ENCODE measurements around the gene TUBA3C. TPM values are rescaled to one million over a fixed set of nuclear protein-coding genes. Genes with fewer than 3 reads are reported as not detected.

The TUBA3C gene
- total and polyA plus RNA-seq, 4 donors, result not detected

GRCh38 chr13:19172007-19172646 lies 9.5 kb downstream of the TUBA3C start:
- Histone ChIP-seq H3K27ac (ENCODE audit: low read depth in 1 of 2, low read length in 2 of 2) (no peak overlapping the region), H3K9me3 (ENCODE audit: control insufficient read depth, low read length) (peaks cover 1% of the 10 kb centered on the region), H3K27me3 (ENCODE audit: control insufficient read depth in 1 of 2, insufficient read depth in 2 of 2, low read length in 1 of 2) (no peaks in the 10 kb centered on the region), H3K4me1 (ENCODE audit: control insufficient read depth in 1 of 2, insufficient read depth in 2 of 2, low read length in 2 of 2) (no peaks in the 10 kb centered on the region), H3K4me3 (ENCODE audit: low read length in 2 of 2) (no peak overlapping the region), H3K36me3 (ENCODE audit: control insufficient read depth in 1 of 2, insufficient read depth in 2 of 2, low read length in 1 of 2) (no peaks in the 10 kb centered on the region)
- DNase-seq (no peak), ATAC-seq (ENCODE audit: low FRiP score) (no peak)
- intact Hi-C loops (cut with DNase I), result no loop called here
- 60 to 64% methylated on average over 9 of the region's 9 CpGs for WGBS, 2 donors

- ATAC-seq (ENCODE audit: low FRiP score) (no peak), DNase-seq (no peak)
- intact Hi-C loops (cut with DNase I), result no loop called here
- no peaks in the 10 kb centered on the region for H3K9me3 ChIP-seq (ENCODE audit: control insufficient read depth, low read length)
- H3K4me1 ChIP-seq (ENCODE audit: control insufficient read depth in 1 of 2, insufficient read depth in 2 of 2, low read length in 2 of 2), result no peaks in the 10 kb centered on the region
- H3K27me3 ChIP-seq (ENCODE audit: control insufficient read depth in 1 of 2, insufficient read depth in 2 of 2, low read length in 1 of 2), result no peaks in the 10 kb centered on the region
- whole genome bisulfite sequencing, 2 donors, result 81 to 84% methylated on average over 7 of the region's 7 CpGs
- no peak overlapping the region for H3K27ac ChIP-seq (ENCODE audit: low read depth in 1 of 2, low read length in 2 of 2)
- no peak overlapping the region for H3K4me3 ChIP-seq (ENCODE audit: low read length in 2 of 2)
- H3K36me3 ChIP-seq (ENCODE audit: control insufficient read depth in 1 of 2, insufficient read depth in 2 of 2, low read length in 1 of 2), result no peaks in the 10 kb centered on the region
Observed at GRCh38 chr13:19171563-19171962, 10.1 kb downstream of the TUBA3C start.

GRCh38 chr13:19169991-19170390 lies 11.6 kb downstream of the TUBA3C start:
- H3K4me3 ChIP-seq (ENCODE audit: low read length in 2 of 2), result no peak overlapping the region
- H3K4me1 ChIP-seq (ENCODE audit: control insufficient read depth in 1 of 2, insufficient read depth in 2 of 2, low read length in 2 of 2), result no peaks in the 10 kb centered on the region
- no peak for ATAC-seq (ENCODE audit: low FRiP score)
- no peaks in the 10 kb centered on the region for H3K27me3 ChIP-seq (ENCODE audit: control insufficient read depth in 1 of 2, insufficient read depth in 2 of 2, low read length in 1 of 2)
- no peaks in the 10 kb centered on the region for H3K9me3 ChIP-seq (ENCODE audit: control insufficient read depth, low read length)
- H3K27ac ChIP-seq (ENCODE audit: low read depth in 1 of 2, low read length in 2 of 2), result no peak overlapping the region
- H3K36me3 ChIP-seq (ENCODE audit: control insufficient read depth in 1 of 2, insufficient read depth in 2 of 2, low read length in 1 of 2), result no peaks in the 10 kb centered on the region
- intact Hi-C loops (cut with DNase I), result no loop called here
- 54 to 58% methylated on average over 4 of the region's 4 CpGs for WGBS, 2 donors
- peak in 1 of 2 donors; percentile 9 for DNase-seq

GRCh38 chr13:19169496-19169895 lies 12.1 kb downstream of the TUBA3C start:
- no peak for ATAC-seq (ENCODE audit: low FRiP score)
- intact Hi-C loops (cut with DNase I), result no loop called here
- WGBS, 2 donors, result 81 to 82% methylated on average over 3 of the region's 3 CpGs
- Histone ChIP-seq H3K36me3 (ENCODE audit: control insufficient read depth in 1 of 2, insufficient read depth in 2 of 2, low read length in 1 of 2) (no peaks in the 10 kb centered on the region), H3K27me3 (ENCODE audit: control insufficient read depth in 1 of 2, insufficient read depth in 2 of 2, low read length in 1 of 2) (no peaks in the 10 kb centered on the region), H3K9me3 (ENCODE audit: control insufficient read depth, low read length) (peaks cover 3% of the 10 kb centered on the region), H3K4me3 (ENCODE audit: low read length in 2 of 2) (no peak overlapping the region), H3K4me1 (ENCODE audit: control insufficient read depth in 1 of 2, insufficient read depth in 2 of 2, low read length in 2 of 2) (no peaks in the 10 kb centered on the region), H3K27ac (ENCODE audit: low read depth in 1 of 2, low read length in 2 of 2) (no peak overlapping the region)
- peak in 1 of 2 donors; percentile 66 for DNase-seq

DNA sequence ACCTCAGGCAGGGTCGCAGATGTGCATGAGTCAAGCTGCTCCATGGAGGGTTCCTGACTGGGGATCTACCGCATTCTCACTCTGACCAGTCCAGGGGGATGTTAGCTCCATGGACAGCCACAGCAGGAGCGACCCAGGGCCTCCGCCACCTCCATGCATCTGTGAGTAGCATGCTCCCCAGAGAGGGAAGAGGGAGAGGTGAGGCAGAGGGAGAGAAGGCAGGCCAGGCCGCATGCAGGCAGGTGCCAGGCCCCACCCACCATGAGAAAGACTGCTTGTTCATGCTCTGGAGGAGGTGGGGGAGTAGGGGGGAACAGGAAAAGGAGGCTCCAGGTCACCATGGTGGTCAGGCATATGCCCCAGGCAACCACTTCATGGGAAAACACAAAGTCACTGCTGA lies 20.3 kb downstream of the TUBA3C start:
- H3K9me3 ChIP-seq (ENCODE audit: control insufficient read depth, low read length), result peaks cover 3% of the 10 kb centered on the region
- no peak overlapping the region for H3K4me3 ChIP-seq (ENCODE audit: low read length in 2 of 2)
- WGBS, 2 donors, result 72 to 73% methylated on average over 5 of the region's 5 CpGs
- H3K27me3 ChIP-seq (ENCODE audit: control insufficient read depth in 1 of 2, insufficient read depth in 2 of 2, low read length in 1 of 2), result no peaks in the 10 kb centered on the region
- H3K27ac ChIP-seq (ENCODE audit: low read depth in 1 of 2, low read length in 2 of 2), result no peak overlapping the region
- ATAC-seq (ENCODE audit: low FRiP score) (no peak), DNase-seq (peak in 1 of 2 donors; percentile 28)
- no peaks in the 10 kb centered on the region for H3K4me1 ChIP-seq (ENCODE audit: control insufficient read depth in 1 of 2, insufficient read depth in 2 of 2, low read length in 2 of 2)
- intact Hi-C loops (cut with DNase I), result no loop called here
- no peaks in the 10 kb centered on the region for H3K36me3 ChIP-seq (ENCODE audit: control insufficient read depth in 1 of 2, insufficient read depth in 2 of 2, low read length in 1 of 2)

- H3K27ac ChIP-seq (ENCODE audit: low read depth in 1 of 2, low read length in 2 of 2), result no peak overlapping the region
- intact Hi-C loops (cut with DNase I), result no loop called here
- no peaks in the 10 kb centered on the region for H3K4me1 ChIP-seq (ENCODE audit: control insufficient read depth in 1 of 2, insufficient read depth in 2 of 2, low read length in 2 of 2)
- no peaks in the 10 kb centered on the region for H3K36me3 ChIP-seq (ENCODE audit: control insufficient read depth in 1 of 2, insufficient read depth in 2 of 2, low read length in 1 of 2)
- peak in 1 of 2 donors; percentile 56 for DNase-seq
- peaks cover 3% of the 10 kb centered on the region for H3K9me3 ChIP-seq (ENCODE audit: control insufficient read depth, low read length)
- no peaks in the 10 kb centered on the region for H3K27me3 ChIP-seq (ENCODE audit: control insufficient read depth in 1 of 2, insufficient read depth in 2 of 2, low read length in 1 of 2)
- no peak for ATAC-seq (ENCODE audit: low FRiP score)
- H3K4me3 ChIP-seq (ENCODE audit: low read length in 2 of 2), result no peak overlapping the region
- WGBS, 2 donors, result 72 to 75% methylated on average over 9 of the region's 9 CpGs
Observed at GRCh38 chr13:19159761-19160420, 21.7 kb downstream of the TUBA3C start.

GRCh38 chr13:19159181-19159580 lies 22.4 kb downstream of the TUBA3C start:
- DNase-seq (peak in 1 of 2 donors; percentile 27), ATAC-seq (ENCODE audit: low FRiP score) (no peak)
- WGBS, 2 donors, result 69 to 79% methylated on average over 2 of the region's 2 CpGs

GRCh38 chr13:19158526-19159174 lies 23.0 kb downstream of the TUBA3C start:
- Histone ChIP-seq H3K4me1 (ENCODE audit: control insufficient read depth in 1 of 2, insufficient read depth in 2 of 2, low read length in 2 of 2) (no peaks in the 10 kb centered on the region), H3K27ac (ENCODE audit: low read depth in 1 of 2, low read length in 2 of 2) (no peak overlapping the region), H3K36me3 (ENCODE audit: control insufficient read depth in 1 of 2, insufficient read depth in 2 of 2, low read length in 1 of 2) (no peaks in the 10 kb centered on the region), H3K4me3 (ENCODE audit: low read length in 2 of 2) (no peak overlapping the region), H3K9me3 (ENCODE audit: control insufficient read depth, low read length) (no peaks in the 10 kb centered on the region), H3K27me3 (ENCODE audit: control insufficient read depth in 1 of 2, insufficient read depth in 2 of 2, low read length in 1 of 2) (no peaks in the 10 kb centered on the region)
- 59 to 62% methylated on average over 9 of the region's 9 CpGs for WGBS, 2 donors
- intact Hi-C loops (cut with DNase I), result no loop called here
- no peak for ATAC-seq (ENCODE audit: low FRiP score)
- DNase-seq, result peak in 1 of 2 donors; percentile 57

More at GRCh38 chr13:19159181-19159580, 22.4 kb downstream of the TUBA3C start:
- Histone ChIP-seq H3K27ac (ENCODE audit: low read depth in 1 of 2, low read length in 2 of 2) (no peak overlapping the region), H3K36me3 (ENCODE audit: control insufficient read depth in 1 of 2, insufficient read depth in 2 of 2, low read length in 1 of 2) (no peaks in the 10 kb centered on the region), H3K27me3 (ENCODE audit: control insufficient read depth in 1 of 2, insufficient read depth in 2 of 2, low read length in 1 of 2) (no peaks in the 10 kb centered on the region), H3K4me3 (ENCODE audit: low read length in 2 of 2) (no peak overlapping the region), H3K9me3 (ENCODE audit: control insufficient read depth, low read length) (no peaks in the 10 kb centered on the region), H3K4me1 (ENCODE audit: control insufficient read depth in 1 of 2, insufficient read depth in 2 of 2, low read length in 2 of 2) (no peaks in the 10 kb centered on the region)
- intact Hi-C loops (cut with DNase I), result no loop called here

Data from aorta (tissue), 5 donors.